ENCODE measurements around the gene GNB4.
A peak's percentile ranks its signal among the peaks of the same experiment; 100 is the strongest.

The GNB4 gene

GRCh38 chr3:179451265-179452175, at the start of gene GNB4:
Gene GNB4, minus strand, starts transcription at chr3:179451470. Its CDS starts 25,270 bp downstream, at chr3:179426200.
- peak; percentile 82 for DNase-seq (ENCODE audit: low spot score)

GRCh38 chr3:179495483-179495882, 44.2 kb upstream of the GNB4 start:
- DNase-seq (ENCODE audit: low spot score) = no peak

- no peak for DNase-seq (ENCODE audit: low spot score)
Measured at GRCh38 chr3:179493260-179493659, 42.0 kb upstream of the GNB4 start.

GRCh38 chr3:179488213-179488612, 36.9 kb upstream of the GNB4 start:
- no peak for DNase-seq (ENCODE audit: low spot score)

GRCh38 chr3:179486806-179487205, 35.5 kb upstream of the GNB4 start:
- peak; percentile 86 for DNase-seq (ENCODE audit: low spot score)

- DNase-seq (ENCODE audit: low spot score) = no peak
Measured at GRCh38 chr3:179482857-179483256, 31.6 kb upstream of the GNB4 start.

GRCh38 chr3:179476215-179476614, 24.9 kb upstream of the GNB4 start:
- DNase-seq (ENCODE audit: low spot score) = no peak

- no peak for DNase-seq (ENCODE audit: low spot score)
Measured at GRCh38 chr3:179474480-179474879, 23.2 kb upstream of the GNB4 start.

- DNase-seq (ENCODE audit: low spot score) = no peak
Measured at GRCh38 chr3:179473565-179473964, 22.3 kb upstream of the GNB4 start.

- no peak for DNase-seq (ENCODE audit: low spot score)
Measured at GRCh38 chr3:179464323-179465092, 13.2 kb upstream of the GNB4 start.

- DNase-seq (ENCODE audit: low spot score) = no peak
Measured at GRCh38 chr3:179463319-179463718, 12.0 kb upstream of the GNB4 start.

GRCh38 chr3:179460260-179460659, 9.0 kb upstream of the GNB4 start:
- DNase-seq (ENCODE audit: low spot score) = no peak

GRCh38 chr3:179455954-179456353, 4.7 kb upstream of the GNB4 start:
- DNase-seq (ENCODE audit: low spot score) = no peak

GRCh38 chr3:179454887-179455286, 3.6 kb upstream of the GNB4 start:
- no peak for DNase-seq (ENCODE audit: low spot score)

GRCh38 chr3:179453967-179454366, 2.7 kb upstream of the GNB4 start:
- no peak for DNase-seq (ENCODE audit: low spot score)

GRCh38 chr3:179452872-179453271, 1.6 kb upstream of the GNB4 start:
- DNase-seq (ENCODE audit: low spot score) = no peak

GRCh38 chr3:179452176-179452564, 900 bp upstream of the GNB4 start:
- peak; percentile 79 for DNase-seq (ENCODE audit: low spot score)

GRCh38 chr3:179450901-179451264, 387 bp downstream of the GNB4 start:
- no peak for DNase-seq (ENCODE audit: low spot score)

- no peak for DNase-seq (ENCODE audit: low spot score)
Measured at GRCh38 chr3:179450261-179450701, 989 bp downstream of the GNB4 start.

GRCh38 chr3:179449636-179450035, 1.6 kb downstream of the GNB4 start:
- DNase-seq (ENCODE audit: low spot score) = no peak

GRCh38 chr3:179447251-179447650, 4.0 kb downstream of the GNB4 start:
- no peak for DNase-seq (ENCODE audit: low spot score)

- DNase-seq (ENCODE audit: low spot score) = no peak
Measured at GRCh38 chr3:179446501-179446900, 4.8 kb downstream of the GNB4 start.

GRCh38 chr3:179438841-179439240, 12.4 kb downstream of the GNB4 start:
- no peak for DNase-seq (ENCODE audit: low spot score)
